HepG2 (cell line): Measurements from ENCODE around the gene TMEM269.

ENCODE experiments used
- ASH2L ChIP-seq: fragments of 300-600, 200-600 bp; sonication (generic); IDR thresholded peaks from 2 replicates; pipeline ENCODE4 v1.7.0; 2017; ENCODE audit warnings: low read depth, mild to moderate bottlenecking, moderate library complexity, mixed read lengths, low read length; ENCODE audit not compliant: insufficient read length
- CHCHD3 ChIP-seq: sonication (generic); formaldehyde crosslinking; IDR thresholded peaks from 2 replicates; pipeline ENCODE4 v1.8.0; 2022; ENCODE audit warnings: mild to moderate bottlenecking, missing genetic modification reagents, moderate library complexity
- CSRNP1 ChIP-seq: sonication (generic); formaldehyde crosslinking; IDR thresholded peaks from 2 replicates; pipeline ENCODE4 v1.8.1; 2023; ENCODE audit warnings: mild to moderate bottlenecking, missing genetic modification reagents
- FOXJ3 ChIP-seq: sonication (generic); formaldehyde crosslinking; IDR thresholded peaks from 2 replicates; pipeline ENCODE4 v1.4.0; 2020; ENCODE audit warnings: missing genetic modification reagents, mild to moderate bottlenecking, borderline replicate concordance
- GABPA ChIP-seq, 2 experiments: IDR thresholded peaks; 2 replicates each; pipeline ENCODE4 v1.6.1; 2011 to 2016; ENCODE audit warnings: low read depth in 2 of 2, low read length in 1 of 2, missing biosample characterization in 1 of 2, missing genetic modification characterization in 1 of 2
- HDAC2 ChIP-seq: sonication (generic); formaldehyde crosslinking; IDR thresholded peaks from 2 replicates; pipeline ENCODE4 v1.4.0; 2020; ENCODE audit warnings: missing genetic modification reagents
- HINFP ChIP-seq: sonication (generic); formaldehyde crosslinking; IDR thresholded peaks from 2 replicates; pipeline ENCODE4 v1.4.0; 2020; ENCODE audit warnings: low read depth, mild to moderate bottlenecking, missing genetic modification reagents
- JUN ChIP-seq: sonication (generic); formaldehyde crosslinking; IDR thresholded peaks from 2 replicates; pipeline ENCODE4 v1.4.0; 2020; ENCODE audit warnings: mild to moderate bottlenecking, missing genetic modification reagents
- RAD21 ChIP-seq: fragments of 450-650 bp; formaldehyde crosslinking; IDR thresholded peaks from 2 replicates; pipeline ENCODE4 v1.5.0; 2020; ENCODE audit warnings: mild to moderate bottlenecking
- SP1 ChIP-seq, 2 experiments: fragments of 450-650 bp in 1 of 2; sonication (generic) in 1 of 2; formaldehyde crosslinking in 1 of 2; IDR thresholded peaks; 2 replicates each; pipeline versions ENCODE4 v1.4.0 to v1.6.1; 2016 to 2020; ENCODE audit warnings: missing genetic modification reagents in 1 of 2
- ZNF160 ChIP-seq: sonication (generic); formaldehyde crosslinking; IDR thresholded peaks from 2 replicates; pipeline ENCODE4 v1.8.0; 2022; ENCODE audit warnings: mild to moderate bottlenecking, inconsistent platforms, missing genetic modification reagents

DNA sequence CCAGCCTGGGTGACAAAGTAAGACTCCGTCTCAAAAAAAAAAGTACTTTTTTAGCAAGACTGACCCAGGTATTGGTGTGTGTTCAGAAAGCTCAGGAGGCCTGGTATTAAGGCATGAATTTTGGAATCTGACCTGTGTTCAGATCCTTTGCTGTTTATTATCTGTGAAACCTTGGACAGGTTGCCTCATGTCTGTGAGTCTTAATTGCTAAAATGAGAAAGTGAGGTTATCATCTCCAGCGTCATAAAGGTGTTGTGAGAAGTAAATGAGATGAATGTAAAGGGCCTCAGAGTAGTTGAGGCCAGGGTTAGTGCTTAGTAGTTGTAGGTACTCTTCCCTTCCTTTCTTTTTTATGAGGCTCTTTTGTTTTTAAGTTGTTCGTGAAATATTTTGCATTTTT is 15.0 kb upstream of the TMEM269 start:
- TF ChIP-seq HINFP (CRISPR knock-in tag) (no peak), ASH2L (no peak), JUN (CRISPR knock-in tag) (no peak), CHCHD3 (CRISPR knock-in tag) (no peak), GABPA (IDR thresholded peaks at IDR 0.05; ENCODE audit: low read depth, low read length) (no peak), GABPA (CRISPR knock-in tag; IDR thresholded peaks at IDR 0.05; ENCODE audit: low read depth) (no peak), ZNF160 (CRISPR knock-in tag) (no peak), HDAC2 (CRISPR knock-in tag) (no peak), FOXJ3 (no peak), RAD21 (CRISPR knock-in tag) (no peak), SP1 (IDR thresholded peaks at IDR 0.05) (no peak), SP1 (CRISPR knock-in tag; IDR thresholded peaks at IDR 0.05) (no peak), CSRNP1 (CRISPR knock-in tag) (no peak)
